ENCODE measurements around the gene RAB4B.

DNA sequence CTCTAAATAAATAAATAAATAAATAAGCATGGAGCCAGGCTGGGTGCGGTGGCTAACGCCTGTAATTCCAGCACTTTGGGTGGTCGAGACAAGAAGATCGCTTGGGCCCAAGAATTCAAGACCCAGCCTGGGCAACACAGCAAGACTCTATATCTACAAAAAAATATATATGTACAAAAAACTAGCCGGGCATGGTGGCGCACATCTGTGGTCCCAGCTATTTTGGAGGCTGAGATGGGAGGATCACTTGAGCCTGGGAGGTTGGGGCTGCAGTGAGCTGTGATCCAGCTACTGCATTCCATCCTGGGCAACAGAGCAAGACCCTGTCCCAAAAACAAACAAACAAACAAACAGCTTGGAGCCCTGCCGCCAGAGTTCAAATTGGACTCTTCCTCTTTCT is 30.5 kb upstream of the RAB4B start:
- TF ChIP-seq, protein P1, sequence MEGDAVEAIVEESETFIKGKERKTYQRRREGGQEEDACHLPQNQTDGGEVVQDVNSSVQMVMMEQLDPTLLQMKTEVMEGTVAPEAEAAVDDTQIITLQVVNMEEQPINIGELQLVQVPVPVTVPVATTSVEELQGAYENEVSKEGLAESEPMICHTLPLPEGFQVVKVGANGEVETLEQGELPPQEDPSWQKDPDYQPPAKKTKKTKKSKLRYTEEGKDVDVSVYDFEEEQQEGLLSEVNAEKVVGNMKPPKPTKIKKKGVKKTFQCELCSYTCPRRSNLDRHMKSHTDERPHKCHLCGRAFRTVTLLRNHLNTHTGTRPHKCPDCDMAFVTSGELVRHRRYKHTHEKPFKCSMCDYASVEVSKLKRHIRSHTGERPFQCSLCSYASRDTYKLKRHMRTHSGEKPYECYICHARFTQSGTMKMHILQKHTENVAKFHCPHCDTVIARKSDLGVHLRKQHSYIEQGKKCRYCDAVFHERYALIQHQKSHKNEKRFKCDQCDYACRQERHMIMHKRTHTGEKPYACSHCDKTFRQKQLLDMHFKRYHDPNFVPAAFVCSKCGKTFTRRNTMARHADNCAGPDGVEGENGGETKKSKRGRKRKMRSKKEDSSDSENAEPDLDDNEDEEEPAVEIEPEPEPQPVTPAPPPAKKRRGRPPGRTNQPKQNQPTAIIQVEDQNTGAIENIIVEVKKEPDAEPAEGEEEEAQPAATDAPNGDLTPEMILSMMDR (IDR thresholded peaks at IDR 0.05), result no peak
- no peak for TF ChIP-seq POLR2A (IDR thresholded peaks at IDR 0.05)

Data from adrenal gland (tissue), 5 donors.